ENCODE data around the gene SPG11. TPM values are rescaled to one million over a fixed set of nuclear protein-coding genes. Genes with fewer than 3 reads are reported as not detected.

SPG11 gene
- total and polyA plus RNA-seq, 2 of the 13 experiments (the other 11 are each of a cell fraction or from before 2014, with no cell fraction given), result 31.5 to 40.7 TPM

DNA sequence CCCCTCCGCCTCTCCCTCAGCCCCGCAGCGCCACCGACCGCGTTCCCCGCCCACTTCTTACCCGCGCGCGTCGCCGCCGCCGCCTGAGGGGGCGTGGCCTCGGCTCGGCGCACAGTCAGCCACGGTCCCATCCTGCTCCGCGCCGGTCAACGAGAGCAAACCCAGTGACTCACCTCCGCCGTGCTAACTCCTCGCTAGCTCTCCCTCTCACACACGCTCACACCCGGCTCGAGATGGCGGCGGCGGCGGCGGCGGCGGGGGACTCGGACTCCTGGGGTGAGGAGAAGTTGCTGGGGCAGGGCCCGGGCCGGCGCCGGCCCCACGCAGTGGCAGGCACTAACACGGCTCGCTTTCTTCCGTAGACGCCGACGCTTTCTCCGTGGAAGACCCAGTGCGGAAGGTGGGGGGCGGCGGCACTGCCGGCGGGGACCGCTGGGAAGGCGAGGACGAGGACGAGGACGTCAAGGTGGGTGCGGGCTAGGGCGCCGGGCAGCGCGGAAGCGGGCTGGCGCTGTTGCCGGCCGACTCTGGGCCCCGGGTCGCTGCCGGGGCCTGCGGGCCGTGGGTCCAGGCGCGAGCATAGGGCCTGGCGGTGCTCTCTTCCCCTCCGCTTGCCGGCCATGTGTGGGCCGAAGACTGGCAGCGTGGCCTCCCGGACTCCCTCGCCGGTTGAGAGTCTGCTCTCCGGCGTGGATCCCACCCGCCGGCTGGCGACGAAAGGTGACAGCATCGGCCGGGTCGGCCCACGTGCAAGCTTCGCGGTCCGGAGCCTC is 126.3 kb downstream of the SPG11 start, which contains the start of gene EIF3J (continued):
- TF ChIP-seq, protein P1, sequence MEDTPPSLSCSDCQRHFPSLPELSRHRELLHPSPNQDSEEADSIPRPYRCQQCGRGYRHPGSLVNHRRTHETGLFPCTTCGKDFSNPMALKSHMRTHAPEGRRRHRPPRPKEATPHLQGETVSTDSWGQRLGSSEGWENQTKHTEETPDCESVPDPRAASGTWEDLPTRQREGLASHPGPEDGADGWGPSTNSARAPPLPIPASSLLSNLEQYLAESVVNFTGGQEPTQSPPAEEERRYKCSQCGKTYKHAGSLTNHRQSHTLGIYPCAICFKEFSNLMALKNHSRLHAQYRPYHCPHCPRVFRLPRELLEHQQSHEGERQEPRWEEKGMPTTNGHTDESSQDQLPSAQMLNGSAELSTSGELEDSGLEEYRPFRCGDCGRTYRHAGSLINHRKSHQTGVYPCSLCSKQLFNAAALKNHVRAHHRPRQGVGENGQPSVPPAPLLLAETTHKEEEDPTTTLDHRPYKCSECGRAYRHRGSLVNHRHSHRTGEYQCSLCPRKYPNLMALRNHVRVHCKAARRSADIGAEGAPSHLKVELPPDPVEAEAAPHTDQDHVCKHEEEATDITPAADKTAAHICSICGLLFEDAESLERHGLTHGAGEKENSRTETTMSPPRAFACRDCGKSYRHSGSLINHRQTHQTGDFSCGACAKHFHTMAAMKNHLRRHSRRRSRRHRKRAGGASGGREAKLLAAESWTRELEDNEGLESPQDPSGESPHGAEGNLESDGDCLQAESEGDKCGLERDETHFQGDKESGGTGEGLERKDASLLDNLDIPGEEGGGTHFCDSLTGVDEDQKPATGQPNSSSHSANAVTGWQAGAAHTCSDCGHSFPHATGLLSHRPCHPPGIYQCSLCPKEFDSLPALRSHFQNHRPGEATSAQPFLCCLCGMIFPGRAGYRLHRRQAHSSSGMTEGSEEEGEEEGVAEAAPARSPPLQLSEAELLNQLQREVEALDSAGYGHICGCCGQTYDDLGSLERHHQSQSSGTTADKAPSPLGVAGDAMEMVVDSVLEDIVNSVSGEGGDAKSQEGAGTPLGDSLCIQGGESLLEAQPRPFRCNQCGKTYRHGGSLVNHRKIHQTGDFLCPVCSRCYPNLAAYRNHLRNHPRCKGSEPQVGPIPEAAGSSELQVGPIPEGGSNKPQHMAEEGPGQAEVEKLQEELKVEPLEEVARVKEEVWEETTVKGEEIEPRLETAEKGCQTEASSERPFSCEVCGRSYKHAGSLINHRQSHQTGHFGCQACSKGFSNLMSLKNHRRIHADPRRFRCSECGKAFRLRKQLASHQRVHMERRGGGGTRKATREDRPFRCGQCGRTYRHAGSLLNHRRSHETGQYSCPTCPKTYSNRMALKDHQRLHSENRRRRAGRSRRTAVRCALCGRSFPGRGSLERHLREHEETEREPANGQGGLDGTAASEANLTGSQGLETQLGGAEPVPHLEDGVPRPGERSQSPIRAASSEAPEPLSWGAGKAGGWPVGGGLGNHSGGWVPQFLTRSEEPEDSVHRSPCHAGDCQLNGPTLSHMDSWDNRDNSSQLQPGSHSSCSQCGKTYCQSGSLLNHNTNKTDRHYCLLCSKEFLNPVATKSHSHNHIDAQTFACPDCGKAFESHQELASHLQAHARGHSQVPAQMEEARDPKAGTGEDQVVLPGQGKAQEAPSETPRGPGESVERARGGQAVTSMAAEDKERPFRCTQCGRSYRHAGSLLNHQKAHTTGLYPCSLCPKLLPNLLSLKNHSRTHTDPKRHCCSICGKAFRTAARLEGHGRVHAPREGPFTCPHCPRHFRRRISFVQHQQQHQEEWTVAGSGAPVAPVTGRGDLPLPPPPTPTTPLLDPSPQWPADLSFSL (CRISPR knock-in tag; IDR thresholded peaks at IDR 0.05), result no peak
- TF ChIP-seq ZNF264 (CRISPR knock-in tag; IDR thresholded peaks at IDR 0.05), result no peak
- TF ChIP-seq, protein P2, sequence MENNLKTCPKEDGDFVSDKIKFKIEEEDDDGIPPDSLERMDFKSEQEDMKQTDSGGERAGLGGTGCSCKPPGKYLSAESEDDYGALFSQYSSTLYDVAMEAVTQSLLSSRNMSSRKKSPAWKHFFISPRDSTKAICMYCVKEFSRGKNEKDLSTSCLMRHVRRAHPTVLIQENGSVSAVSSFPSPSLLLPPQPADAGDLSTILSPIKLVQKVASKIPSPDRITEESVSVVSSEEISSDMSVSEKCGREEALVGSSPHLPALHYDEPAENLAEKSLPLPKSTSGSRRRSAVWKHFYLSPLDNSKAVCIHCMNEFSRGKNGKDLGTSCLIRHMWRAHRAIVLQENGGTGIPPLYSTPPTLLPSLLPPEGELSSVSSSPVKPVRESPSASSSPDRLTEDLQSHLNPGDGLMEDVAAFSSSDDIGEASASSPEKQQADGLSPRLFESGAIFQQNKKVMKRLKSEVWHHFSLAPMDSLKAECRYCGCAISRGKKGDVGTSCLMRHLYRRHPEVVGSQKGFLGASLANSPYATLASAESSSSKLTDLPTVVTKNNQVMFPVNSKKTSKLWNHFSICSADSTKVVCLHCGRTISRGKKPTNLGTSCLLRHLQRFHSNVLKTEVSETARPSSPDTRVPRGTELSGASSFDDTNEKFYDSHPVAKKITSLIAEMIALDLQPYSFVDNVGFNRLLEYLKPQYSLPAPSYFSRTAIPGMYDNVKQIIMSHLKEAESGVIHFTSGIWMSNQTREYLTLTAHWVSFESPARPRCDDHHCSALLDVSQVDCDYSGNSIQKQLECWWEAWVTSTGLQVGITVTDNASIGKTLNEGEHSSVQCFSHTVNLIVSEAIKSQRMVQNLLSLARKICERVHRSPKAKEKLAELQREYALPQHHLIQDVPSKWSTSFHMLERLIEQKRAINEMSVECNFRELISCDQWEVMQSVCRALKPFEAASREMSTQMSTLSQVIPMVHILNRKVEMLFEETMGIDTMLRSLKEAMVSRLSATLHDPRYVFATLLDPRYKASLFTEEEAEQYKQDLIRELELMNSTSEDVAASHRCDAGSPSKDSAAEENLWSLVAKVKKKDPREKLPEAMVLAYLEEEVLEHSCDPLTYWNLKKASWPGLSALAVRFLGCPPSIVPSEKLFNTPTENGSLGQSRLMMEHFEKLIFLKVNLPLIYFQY (CRISPR knock-in tag; IDR thresholded peaks at IDR 0.05; ENCODE audit: borderline replicate concordance), result no peak
- TF ChIP-seq ZNF598 (CRISPR knock-in tag; IDR thresholded peaks at IDR 0.05; ENCODE audit: borderline replicate concordance), result 0 out of 2 replicates have a peak, but pooled peaks have one; percentile 19
- TF ChIP-seq, protein P3, sequence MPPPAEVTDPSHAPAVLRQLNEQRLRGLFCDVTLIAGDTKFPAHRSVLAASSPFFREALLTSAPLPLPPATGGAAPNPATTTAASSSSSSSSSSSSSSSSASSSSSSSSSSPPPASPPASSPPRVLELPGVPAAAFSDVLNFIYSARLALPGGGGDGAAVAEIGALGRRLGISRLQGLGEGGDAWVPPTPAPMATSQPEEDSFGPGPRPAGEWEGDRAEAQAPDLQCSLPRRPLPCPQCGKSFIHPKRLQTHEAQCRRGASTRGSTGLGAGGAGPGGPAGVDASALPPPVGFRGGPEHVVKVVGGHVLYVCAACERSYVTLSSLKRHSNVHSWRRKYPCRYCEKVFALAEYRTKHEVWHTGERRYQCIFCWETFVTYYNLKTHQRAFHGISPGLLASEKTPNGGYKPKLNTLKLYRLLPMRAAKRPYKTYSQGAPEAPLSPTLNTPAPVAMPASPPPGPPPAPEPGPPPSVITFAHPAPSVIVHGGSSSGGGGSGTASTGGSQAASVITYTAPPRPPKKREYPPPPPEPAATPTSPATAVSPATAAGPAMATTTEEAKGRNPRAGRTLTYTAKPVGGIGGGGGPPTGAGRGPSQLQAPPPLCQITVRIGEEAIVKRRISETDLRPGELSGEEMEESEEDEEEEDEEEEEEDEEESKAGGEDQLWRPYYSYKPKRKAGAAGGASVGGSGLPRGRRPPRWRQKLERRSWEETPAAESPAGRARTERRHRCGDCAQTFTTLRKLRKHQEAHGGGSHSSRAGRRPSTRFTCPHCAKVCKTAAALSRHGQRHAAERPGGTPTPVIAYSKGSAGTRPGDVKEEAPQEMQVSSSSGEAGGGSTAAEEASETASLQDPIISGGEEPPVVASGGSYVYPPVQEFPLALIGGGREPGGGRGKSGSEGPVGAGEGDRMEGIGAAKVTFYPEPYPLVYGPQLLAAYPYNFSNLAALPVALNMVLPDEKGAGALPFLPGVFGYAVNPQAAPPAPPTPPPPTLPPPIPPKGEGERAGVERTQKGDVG (CRISPR knock-in tag; IDR thresholded peaks at IDR 0.05; ENCODE audit: borderline replicate concordance), result peak; percentile 86
- TF ChIP-seq, protein P4, sequence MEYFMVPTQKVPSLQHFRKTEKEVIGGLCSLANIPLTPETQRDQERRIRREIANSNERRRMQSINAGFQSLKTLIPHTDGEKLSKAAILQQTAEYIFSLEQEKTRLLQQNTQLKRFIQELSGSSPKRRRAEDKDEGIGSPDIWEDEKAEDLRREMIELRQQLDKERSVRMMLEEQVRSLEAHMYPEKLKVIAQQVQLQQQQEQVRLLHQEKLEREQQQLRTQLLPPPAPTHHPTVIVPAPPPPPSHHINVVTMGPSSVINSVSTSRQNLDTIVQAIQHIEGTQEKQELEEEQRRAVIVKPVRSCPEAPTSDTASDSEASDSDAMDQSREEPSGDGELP (IDR thresholded peaks at IDR 0.05; ENCODE audit: borderline replicate concordance, low read depth), result peak; percentile 22; the same call in 1 of the 2 replicates
- TF ChIP-seq ZNF234 (CRISPR knock-in tag; conservative IDR thresholded peaks at IDR 0.05), result 0 out of 2 replicates have a peak, but pooled peaks have one; percentile 34
- no peak for TF ChIP-seq ZNF33A (CRISPR knock-in tag; IDR thresholded peaks at IDR 0.05; ENCODE audit: borderline replicate concordance)
- no peak for TF ChIP-seq ZFP62 (CRISPR knock-in tag; IDR thresholded peaks at IDR 0.05)
- no peak for TF ChIP-seq MBD4 (IDR thresholded peaks at IDR 0.05; ENCODE audit: borderline replicate concordance, low read length)
- TF ChIP-seq ZNF317 (CRISPR knock-in tag; IDR thresholded peaks at IDR 0.05), result no peak; the same call in 1 of the 2 replicates
- TF ChIP-seq ZNF766 (CRISPR knock-in tag; IDR thresholded peaks at IDR 0.05; ENCODE audit: borderline replicate concordance), result no peak
- peak; percentile 50 for TF ChIP-seq POGZ (CRISPR knock-in tag; IDR thresholded peaks at IDR 0.05)
- TF ChIP-seq AKAP8 (CRISPR knock-in tag; IDR thresholded peaks at IDR 0.05), result peak; percentile 81
